Parathyroid adenoma (tissue), 2 donors: ENCODE results near the gene GNAT2.
"Not testable (repeated sequence)": the region's sequence is repeated elsewhere in the genome, so short reads cannot be mapped to it uniquely, and the experiment has no call there.

Experiments
- H2AFZ ChIP-seq: fragments of 300-600 bp; sonication (generic); one replicate; pipeline ENCODE4 v1.7.0; 2017; ENCODE audit warnings: antibody characterized with exemption, mild to moderate bottlenecking
- H3K27ac ChIP-seq: fragments of 300-600 bp; sonication (generic); one replicate; pipeline ENCODE4 v1.7.0; 2017
- H3K27me3 ChIP-seq: fragments of 300-600 bp; sonication (generic); one replicate; pipeline ENCODE4 v1.7.0; 2017; ENCODE audit warnings: low read length; ENCODE audit not compliant: control insufficient read depth, insufficient read depth
- H3K36me3 ChIP-seq: fragments of 300-600 bp; sonication (generic); one replicate; pipeline ENCODE4 v1.7.0; 2017; ENCODE audit warnings: low read length; ENCODE audit not compliant: control insufficient read depth, insufficient read depth
- H3K4me1 ChIP-seq: fragments of 300-600 bp; sonication (generic); one replicate; pipeline ENCODE4 v1.7.0; 2017; ENCODE audit warnings: control low read depth
- H3K4me2 ChIP-seq: fragments of 300-600 bp; sonication (generic); one replicate; pipeline ENCODE4 v1.7.0; 2017; ENCODE audit warnings: low read length
- H3K4me3 ChIP-seq: fragments of 300-600 bp; sonication (generic); one replicate; pipeline ENCODE4 v1.7.0; 2017; ENCODE audit warnings: low read depth, low read length
- H3K79me2 ChIP-seq: fragments of 300-600 bp; sonication (generic); one replicate; pipeline ENCODE4 v1.7.0; 2017; ENCODE audit warnings: control low read depth
- H3K9ac ChIP-seq: fragments of 300-600 bp; sonication (generic); one replicate; pipeline ENCODE4 v1.7.0; 2017; ENCODE audit warnings: mild to moderate bottlenecking
- H3K9me3 ChIP-seq: fragments of 300-600 bp; sonication (generic); one replicate; pipeline ENCODE4 v1.7.0; 2017; ENCODE audit warnings: low read length; ENCODE audit not compliant: control insufficient read depth
- TF ChIP-seq, protein P1 (sequence below): fragments of 300-600 bp; sonication (generic); IDR thresholded peaks from one replicate; pipeline ENCODE4 v1.7.0; 2017; ENCODE audit warnings: antibody characterized with exemption, mild to moderate bottlenecking
- donor health status: primary hyperparathyroidism.

GNAT2 gene

DNA sequence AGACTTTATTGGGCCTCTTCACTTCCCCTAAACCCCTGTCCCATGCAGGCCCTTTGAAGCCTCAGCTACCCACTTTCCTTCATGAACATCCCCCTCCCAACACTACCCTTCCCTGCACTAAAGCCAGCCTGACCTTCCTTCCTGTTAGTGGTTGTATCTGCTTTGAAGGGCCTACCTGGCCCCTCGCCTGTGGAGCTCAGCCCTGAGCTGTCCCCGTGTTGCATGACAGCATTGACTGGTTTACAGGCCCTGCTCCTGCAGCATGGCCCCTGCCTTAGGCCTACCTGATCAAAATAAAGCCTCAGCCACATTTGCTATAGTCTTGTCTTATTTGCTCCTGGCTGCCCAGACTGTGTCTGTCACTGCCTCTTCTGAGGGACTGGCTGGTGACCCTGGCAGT lies 42.0 kb upstream of the GNAT2 start:
- no peak overlapping the region for H3K4me2 ChIP-seq
- no peak overlapping the region for H3K4me3 ChIP-seq
- H3K9me3 ChIP-seq = no peaks in the 10 kb centered on the region
- H3K79me2 ChIP-seq = no peaks in the 10 kb centered on the region
- TF ChIP-seq, protein P1, sequence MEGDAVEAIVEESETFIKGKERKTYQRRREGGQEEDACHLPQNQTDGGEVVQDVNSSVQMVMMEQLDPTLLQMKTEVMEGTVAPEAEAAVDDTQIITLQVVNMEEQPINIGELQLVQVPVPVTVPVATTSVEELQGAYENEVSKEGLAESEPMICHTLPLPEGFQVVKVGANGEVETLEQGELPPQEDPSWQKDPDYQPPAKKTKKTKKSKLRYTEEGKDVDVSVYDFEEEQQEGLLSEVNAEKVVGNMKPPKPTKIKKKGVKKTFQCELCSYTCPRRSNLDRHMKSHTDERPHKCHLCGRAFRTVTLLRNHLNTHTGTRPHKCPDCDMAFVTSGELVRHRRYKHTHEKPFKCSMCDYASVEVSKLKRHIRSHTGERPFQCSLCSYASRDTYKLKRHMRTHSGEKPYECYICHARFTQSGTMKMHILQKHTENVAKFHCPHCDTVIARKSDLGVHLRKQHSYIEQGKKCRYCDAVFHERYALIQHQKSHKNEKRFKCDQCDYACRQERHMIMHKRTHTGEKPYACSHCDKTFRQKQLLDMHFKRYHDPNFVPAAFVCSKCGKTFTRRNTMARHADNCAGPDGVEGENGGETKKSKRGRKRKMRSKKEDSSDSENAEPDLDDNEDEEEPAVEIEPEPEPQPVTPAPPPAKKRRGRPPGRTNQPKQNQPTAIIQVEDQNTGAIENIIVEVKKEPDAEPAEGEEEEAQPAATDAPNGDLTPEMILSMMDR = no peak
- H3K9ac ChIP-seq = no peak overlapping the region
- H3K27ac ChIP-seq = no peak overlapping the region
- H3K36me3 ChIP-seq = no peaks in the 10 kb centered on the region
- no peak overlapping the region for H2AFZ ChIP-seq
- H3K27me3 ChIP-seq = no peaks in the 10 kb centered on the region
- peaks cover 4% of the 10 kb centered on the region for H3K4me1 ChIP-seq

DNA sequence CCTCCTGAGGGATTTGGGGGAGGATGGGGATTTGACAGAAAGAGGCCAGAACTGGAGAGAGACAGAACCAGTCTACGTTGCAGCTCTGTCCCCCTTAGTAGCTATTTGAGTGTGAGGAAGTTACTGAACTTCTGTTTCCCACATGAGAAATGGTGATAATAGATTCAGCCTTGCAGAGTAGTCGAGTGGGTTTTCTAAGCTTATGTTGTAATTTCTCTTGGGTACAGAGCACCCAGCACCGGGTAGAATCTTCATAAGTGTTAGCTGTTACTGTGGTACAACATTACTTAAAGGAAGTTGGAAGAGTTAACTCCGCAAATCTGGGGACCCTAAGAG lies 41.2 kb upstream of the GNAT2 start:
- peak overlapping the region; percentile 22 for H3K4me3 ChIP-seq
- not testable (repeated sequence) for H3K79me2 ChIP-seq, H3K4me2 ChIP-seq, H3K36me3 ChIP-seq, H3K27me3 ChIP-seq, H2AFZ ChIP-seq, H3K27ac ChIP-seq, H3K9me3 ChIP-seq, H3K4me1 ChIP-seq, H3K9ac ChIP-seq

DNA sequence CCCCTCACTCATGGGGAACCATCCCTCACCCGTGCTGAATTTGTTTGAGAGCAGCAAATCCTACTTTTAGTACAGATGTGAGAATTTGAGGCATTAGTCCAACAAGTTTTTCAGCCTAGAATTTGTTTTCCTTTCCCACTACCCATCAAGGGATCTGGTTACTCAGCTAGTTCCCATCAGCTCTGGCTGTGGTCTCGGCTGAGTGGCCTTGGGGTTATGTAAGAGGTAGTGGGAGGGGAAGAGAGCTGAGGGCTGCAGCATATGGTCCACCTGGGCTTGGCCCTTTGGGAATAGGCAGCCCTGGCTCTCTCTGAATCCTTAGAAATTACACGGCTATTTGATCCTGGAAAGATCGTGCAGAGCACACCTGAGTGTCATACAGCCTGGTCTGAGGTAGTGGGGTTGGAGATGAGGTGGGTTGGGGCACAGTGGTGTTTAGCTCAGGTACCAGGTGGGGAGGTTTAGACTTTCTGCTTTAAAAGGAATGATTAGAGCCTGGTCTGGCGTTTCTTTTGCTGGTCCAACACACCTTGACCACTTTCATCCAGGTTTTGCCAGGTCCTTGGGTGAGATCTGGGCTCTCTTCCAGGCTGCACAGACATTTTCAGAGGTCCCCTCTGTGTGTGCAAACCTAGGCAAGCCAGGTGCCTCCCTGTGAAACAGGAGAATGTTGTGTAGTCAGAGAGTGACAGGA lies 40.7 kb upstream of the GNAT2 start:
- no peak overlapping the region for H3K4me2 ChIP-seq
- no peaks in the 10 kb centered on the region for H3K36me3 ChIP-seq
- H3K9ac ChIP-seq = no peak overlapping the region
- peaks cover 4% of the 10 kb centered on the region for H3K4me1 ChIP-seq
- H2AFZ ChIP-seq = no peak overlapping the region
- no peak overlapping the region for H3K27ac ChIP-seq
- TF ChIP-seq, protein P1 = no peak
- no peaks in the 10 kb centered on the region for H3K27me3 ChIP-seq
- H3K9me3 ChIP-seq = no peaks in the 10 kb centered on the region
- peak overlapping the region; percentile 22 for H3K4me3 ChIP-seq
- H3K79me2 ChIP-seq = no peaks in the 10 kb centered on the region

DNA sequence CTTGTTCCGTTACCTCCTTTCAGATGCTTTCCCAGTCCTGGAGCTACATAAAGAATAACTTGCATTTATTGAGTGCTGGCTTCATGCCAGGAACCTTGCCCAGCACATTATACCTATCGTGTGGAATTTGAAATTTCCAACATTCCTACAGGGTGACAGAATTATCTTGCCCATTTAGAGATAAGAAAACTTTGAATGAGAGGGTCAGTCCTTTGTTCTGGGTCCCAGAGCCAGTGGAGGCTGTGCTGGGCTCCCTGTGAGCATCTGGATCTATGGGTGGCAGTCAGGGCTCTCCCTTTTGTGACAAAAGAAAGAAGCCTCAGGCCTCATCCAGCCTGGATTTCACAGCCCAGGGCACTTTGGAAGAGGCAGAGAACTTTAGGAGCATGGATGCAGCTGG lies 39.7 kb upstream of the GNAT2 start:
- Histone ChIP-seq H2AFZ (no peak overlapping the region), H3K79me2 (no peaks in the 10 kb centered on the region), H3K4me2 (peak overlapping the region; percentile 20), H3K9ac (no peak overlapping the region), H3K27ac (no peak overlapping the region), H3K4me1 (peaks cover 4% of the 10 kb centered on the region), H3K27me3 (no peaks in the 10 kb centered on the region), H3K4me3 (no peak overlapping the region), H3K36me3 (no peaks in the 10 kb centered on the region), H3K9me3 (no peaks in the 10 kb centered on the region)
- TF ChIP-seq, protein P1 = no peak

DNA sequence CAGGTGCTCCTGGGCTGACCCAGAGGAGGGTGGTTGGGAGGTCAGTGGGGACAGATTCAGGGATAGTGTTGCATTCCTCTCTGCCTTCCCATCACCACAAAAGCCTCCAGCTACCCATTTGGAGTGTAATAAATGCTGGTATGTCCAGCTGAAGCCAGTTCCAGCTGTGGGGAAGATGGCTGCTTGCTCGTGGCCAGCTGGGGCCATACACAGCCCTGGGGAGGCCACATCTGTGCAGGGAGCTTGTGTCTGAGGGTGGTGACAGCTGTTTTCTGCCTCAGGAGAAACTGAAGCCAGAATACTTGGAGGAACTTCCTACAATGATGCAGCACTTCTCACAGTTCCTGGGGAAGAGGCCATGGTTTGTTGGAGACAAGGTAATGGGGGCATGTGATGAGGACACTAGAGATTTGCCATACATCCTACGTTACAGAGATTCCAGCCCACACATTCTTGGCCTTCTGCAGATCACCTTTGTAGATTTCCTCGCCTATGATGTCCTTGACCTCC lies 39.2 kb upstream of the GNAT2 start:
- Histone ChIP-seq H3K79me2 (no peaks in the 10 kb centered on the region), H3K9me3 (no peaks in the 10 kb centered on the region), H2AFZ (no peak overlapping the region), H3K4me3 (no peak overlapping the region), H3K36me3 (no peaks in the 10 kb centered on the region), H3K4me1 (peaks cover 4% of the 10 kb centered on the region), H3K27me3 (no peaks in the 10 kb centered on the region), H3K4me2 (no peak overlapping the region), H3K9ac (no peak overlapping the region), H3K27ac (no peak overlapping the region)
- TF ChIP-seq, protein P1 = no peak
